Vagina (tissue), 2 donors: ENCODE results near the gene ARHGAP18.

ENCODE experiments used
- POLR2A ChIP-seq, 2 donors: fragments of 450-650 bp; IDR thresholded peaks; one replicate each; pipeline ENCODE4 v1.6.1; 2017; ENCODE audit warnings: antibody characterized with exemption in 2 of 2, mild to moderate bottlenecking in 2 of 2, moderate library complexity in 2 of 2
- TF ChIP-seq, protein P1 (sequence below), 3 experiments: fragments of 450-650 bp in 2 of 3; fragments of 200-600 bp in 1 of 3; sonication (generic) in 1 of 3; IDR thresholded peaks; one replicate each; pipeline ENCODE4 v1.5.1; 2017 to 2019; ENCODE audit warnings: antibody characterized with exemption in 3 of 3, mild to moderate bottlenecking in 2 of 3, moderate library complexity in 2 of 3

DNA sequence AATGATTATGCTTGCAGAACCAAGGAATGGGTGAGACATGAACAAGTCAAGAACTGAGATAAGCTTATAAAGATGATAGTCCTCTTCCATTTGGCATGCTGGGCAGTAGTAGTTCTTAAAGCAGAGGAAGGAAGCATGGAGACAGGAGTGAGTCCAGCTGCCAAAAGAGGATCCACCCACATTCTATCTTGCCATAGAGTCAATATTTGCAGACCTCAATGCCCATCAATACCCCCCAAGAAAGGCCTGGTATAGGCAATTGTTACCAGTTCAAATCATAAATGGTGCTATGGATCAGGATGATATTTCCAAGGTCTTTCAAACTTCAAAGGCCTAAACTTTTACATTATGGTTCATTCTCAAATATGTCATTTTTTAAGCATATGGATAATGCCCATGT is 4.8 kb downstream of the ARHGAP18 start:
- TF ChIP-seq, protein P1, sequence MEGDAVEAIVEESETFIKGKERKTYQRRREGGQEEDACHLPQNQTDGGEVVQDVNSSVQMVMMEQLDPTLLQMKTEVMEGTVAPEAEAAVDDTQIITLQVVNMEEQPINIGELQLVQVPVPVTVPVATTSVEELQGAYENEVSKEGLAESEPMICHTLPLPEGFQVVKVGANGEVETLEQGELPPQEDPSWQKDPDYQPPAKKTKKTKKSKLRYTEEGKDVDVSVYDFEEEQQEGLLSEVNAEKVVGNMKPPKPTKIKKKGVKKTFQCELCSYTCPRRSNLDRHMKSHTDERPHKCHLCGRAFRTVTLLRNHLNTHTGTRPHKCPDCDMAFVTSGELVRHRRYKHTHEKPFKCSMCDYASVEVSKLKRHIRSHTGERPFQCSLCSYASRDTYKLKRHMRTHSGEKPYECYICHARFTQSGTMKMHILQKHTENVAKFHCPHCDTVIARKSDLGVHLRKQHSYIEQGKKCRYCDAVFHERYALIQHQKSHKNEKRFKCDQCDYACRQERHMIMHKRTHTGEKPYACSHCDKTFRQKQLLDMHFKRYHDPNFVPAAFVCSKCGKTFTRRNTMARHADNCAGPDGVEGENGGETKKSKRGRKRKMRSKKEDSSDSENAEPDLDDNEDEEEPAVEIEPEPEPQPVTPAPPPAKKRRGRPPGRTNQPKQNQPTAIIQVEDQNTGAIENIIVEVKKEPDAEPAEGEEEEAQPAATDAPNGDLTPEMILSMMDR (IDR thresholded peaks at IDR 0.05) = no peak
- TF ChIP-seq POLR2A (IDR thresholded peaks at IDR 0.05) = no peak
